Measurements from ENCODE around the gene ASRGL1.

Gene ASRGL1

DNA sequence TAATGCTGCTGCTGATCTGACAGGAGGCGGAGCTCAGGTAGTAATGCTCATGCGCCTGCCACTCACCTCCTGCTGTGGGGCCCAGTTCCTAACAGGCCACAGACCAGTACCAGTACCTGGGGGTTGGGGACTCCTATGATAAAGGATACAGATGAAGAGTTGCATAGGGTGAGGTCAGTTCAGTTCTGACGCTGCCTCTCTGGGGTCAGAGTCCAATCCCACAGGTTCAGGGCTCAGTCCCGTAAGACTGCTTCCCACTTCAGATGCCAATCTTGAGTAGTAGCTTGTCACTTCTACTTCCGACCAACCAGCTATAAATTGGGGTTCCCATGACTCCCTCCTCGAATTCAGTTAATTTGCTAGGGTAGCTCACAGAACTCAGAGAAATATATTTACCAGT is 8.6 kb downstream of the ASRGL1 start:
- TF ChIP-seq, protein P1, sequence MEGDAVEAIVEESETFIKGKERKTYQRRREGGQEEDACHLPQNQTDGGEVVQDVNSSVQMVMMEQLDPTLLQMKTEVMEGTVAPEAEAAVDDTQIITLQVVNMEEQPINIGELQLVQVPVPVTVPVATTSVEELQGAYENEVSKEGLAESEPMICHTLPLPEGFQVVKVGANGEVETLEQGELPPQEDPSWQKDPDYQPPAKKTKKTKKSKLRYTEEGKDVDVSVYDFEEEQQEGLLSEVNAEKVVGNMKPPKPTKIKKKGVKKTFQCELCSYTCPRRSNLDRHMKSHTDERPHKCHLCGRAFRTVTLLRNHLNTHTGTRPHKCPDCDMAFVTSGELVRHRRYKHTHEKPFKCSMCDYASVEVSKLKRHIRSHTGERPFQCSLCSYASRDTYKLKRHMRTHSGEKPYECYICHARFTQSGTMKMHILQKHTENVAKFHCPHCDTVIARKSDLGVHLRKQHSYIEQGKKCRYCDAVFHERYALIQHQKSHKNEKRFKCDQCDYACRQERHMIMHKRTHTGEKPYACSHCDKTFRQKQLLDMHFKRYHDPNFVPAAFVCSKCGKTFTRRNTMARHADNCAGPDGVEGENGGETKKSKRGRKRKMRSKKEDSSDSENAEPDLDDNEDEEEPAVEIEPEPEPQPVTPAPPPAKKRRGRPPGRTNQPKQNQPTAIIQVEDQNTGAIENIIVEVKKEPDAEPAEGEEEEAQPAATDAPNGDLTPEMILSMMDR (IDR thresholded peaks at IDR 0.05), result no peak

DNA sequence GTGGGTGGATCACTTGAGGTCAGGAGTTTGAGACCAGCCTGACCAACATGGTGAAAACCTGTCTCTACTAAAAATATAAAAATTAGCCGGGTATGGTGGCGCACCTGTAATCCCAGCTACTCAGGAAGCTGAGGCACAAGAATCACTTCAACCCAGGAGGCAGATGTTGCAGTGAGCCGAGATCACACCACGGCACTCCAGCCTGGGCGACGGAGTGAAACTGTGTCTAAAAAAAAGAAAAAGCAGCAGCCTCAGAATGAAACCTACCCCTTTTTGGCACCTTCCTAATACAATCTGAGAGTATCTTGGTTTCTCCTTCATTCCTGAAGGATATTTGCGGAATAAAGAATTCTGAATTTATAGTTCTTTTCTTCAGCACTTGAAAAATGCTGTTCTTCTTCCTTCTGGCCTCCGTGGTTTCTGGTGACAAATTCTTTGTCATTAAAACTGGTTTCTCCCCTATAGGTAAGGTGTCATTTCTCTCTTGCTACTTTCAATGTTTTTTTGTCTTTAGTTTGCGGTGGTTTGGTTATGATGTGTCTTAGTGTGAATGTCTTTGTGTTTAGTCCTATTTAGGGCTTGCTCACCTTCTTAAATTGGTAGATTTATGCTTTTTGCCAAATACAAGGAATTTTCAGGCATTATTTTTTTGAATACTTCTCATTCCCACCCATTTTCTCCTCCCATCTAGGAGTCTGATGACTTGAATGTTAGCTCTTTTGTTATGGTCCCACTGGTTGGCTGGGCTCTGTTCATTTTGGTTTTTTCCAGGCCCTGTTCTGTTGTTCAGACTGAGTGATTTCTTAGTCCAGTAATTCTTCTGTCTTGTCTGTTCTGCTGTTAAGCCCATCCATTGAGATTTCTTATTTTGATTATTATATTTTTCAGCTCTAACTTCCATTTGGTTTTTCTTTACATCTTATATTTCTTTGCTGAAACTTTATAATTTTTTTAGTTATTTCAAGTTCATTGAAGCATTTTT is 15.4 kb downstream of the ASRGL1 start:
- TF ChIP-seq, protein P1 (IDR thresholded peaks at IDR 0.05), result no peak

DNA sequence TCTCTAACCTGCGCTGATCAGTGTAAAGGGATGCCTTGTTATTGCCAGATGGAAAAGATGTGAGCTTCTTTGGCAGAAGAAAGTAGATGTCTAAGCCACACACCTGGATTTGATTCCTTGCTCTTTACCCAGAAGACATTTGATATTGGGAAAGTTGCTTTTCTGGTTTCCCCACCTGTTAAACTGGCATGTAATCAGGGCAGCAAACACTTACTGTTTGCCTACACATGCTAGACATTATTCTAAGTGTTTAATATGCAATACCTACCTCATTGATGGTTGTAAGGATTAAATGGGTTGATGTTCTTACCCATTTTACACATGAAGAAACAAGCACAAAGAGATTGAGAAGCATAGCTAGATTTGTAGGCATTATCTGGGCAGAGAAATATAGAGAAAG is 16.6 kb downstream of the ASRGL1 start:
- TF ChIP-seq, protein P1 (IDR thresholded peaks at IDR 0.05), result no peak

DNA sequence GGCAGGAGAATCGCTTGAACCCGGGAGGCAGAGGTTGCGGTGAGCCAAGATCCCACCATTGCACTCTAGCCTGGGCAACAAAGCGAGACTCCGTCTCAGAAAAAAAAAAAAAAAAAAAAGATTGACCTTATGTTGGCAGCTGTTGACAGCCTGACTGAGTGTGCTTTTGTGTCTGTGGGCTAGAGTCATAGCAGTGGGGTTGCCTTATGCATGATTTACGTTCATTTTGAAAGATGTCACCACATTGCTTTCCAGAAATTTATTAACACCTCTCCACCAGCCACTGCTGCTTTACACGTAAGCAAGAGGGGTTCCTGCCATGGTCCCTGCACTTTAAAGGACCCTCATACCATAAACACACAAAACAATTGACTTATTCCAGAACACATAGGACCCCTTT is 21.0 kb downstream of the ASRGL1 start:
- TF ChIP-seq, protein P1 (IDR thresholded peaks at IDR 0.05), result no peak

DNA sequence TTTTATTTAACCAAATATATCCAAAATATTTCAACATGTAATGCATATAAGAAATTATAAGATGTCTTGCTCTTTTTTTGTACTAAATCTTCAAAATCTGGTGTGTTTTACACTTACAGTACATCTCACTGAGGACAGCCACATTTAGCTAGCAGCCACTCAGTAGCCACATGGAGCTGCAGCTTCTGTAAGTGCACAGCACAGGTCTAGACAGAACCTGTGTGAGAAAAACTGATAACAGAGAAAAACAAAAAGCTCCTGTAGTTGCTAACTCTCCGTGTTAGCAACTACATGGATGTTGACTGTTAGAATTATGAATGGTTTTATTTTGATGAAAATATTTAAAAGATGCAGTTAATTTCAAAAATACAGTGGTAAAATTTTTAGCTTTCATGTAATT is 22.2 kb downstream of the ASRGL1 start:
- TF ChIP-seq, protein P1 (IDR thresholded peaks at IDR 0.05), result no peak

DNA sequence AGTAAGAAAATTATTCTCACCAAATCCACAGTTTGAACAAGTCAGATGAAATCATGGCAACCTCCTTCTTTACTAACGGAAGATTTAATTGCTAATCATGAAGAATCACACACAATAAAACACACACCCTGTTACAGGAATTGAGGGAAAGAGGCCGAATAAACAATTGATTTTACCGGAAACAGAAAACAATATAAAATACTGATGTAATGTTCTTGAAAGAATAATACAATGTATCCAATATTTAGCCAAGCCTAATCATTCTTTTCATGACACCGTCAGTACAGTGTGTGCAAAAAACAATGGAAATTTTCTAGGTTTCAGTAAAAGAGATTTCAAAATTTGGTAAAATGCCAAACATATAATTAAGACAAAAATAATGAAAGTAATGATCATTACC is 23.4 kb downstream of the ASRGL1 start:
- TF ChIP-seq, protein P1 (IDR thresholded peaks at IDR 0.05), result no peak

DNA sequence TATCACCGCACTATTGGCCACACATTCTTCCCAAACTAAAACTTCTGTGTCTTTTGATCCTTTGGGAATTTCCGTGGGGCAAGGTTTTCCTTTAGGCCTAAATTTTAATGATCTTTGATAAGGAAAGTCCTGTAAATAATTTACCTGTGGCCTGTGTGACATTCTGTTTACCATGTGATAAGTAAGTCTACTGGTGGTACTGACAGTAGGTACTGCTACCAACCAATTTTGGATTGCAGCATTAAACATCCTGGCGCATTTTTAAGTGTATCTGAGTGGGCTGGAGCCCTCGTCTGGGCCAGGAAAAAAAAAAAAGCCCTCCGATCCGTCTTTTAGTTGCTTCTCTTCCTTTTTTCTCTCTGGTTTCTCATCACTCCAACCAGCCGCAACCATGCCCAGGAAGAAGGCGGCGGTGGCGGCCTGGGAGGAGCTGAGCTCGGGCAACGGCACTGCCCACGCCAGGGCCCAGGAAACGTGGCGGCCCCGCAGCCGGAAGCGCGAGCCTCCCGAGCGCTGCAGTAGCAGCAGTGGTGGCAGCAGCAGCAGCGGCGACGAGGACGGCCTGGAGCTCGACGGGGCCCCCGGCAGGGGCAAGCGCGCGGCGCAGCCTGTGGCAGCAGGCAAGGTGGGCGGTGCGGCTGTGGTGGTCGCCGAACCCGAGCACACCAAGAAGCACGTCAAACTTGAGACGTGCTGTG is 33.6 kb downstream of the ASRGL1 start:
- TF ChIP-seq, protein P1 (IDR thresholded peaks at IDR 0.05), result no peak
